Left renal cortex interstitium (tissue), 4 donors: Measurements from ENCODE around the gene CNTNAP2. TPM values are rescaled to one million over a fixed set of nuclear protein-coding genes. Genes with fewer than 3 reads are reported as not detected.
A peak's percentile ranks its signal among the peaks of the same experiment; 100 is the strongest.
"Not testable (repeated sequence)": the region's sequence is repeated elsewhere in the genome, so short reads cannot be mapped to it uniquely, and the experiment has no call there.

Experiments used
- DNase-seq, 4 donors: peaks; one replicate each; pipeline ENCODE4 v3.0.0-alpha.2; 2013; ENCODE audit warnings: low read depth in 4 of 4, low spot score in 2 of 4, missing footprints in 1 of 4
- polyA plus RNA-seq, 4 donors: library from polyadenylated mRNA; unstranded; fragments of 120-200 nt; gene quantifications; one replicate each; pipeline ENCODE4 v1.2.1, GENCODE V29; 2013; ENCODE audit not compliant: insufficient read length in 4 of 4

Gene CNTNAP2
- polyA plus RNA-seq, 4 donors, result 22.3 to 27.6 (median 27.1) TPM

DNA sequence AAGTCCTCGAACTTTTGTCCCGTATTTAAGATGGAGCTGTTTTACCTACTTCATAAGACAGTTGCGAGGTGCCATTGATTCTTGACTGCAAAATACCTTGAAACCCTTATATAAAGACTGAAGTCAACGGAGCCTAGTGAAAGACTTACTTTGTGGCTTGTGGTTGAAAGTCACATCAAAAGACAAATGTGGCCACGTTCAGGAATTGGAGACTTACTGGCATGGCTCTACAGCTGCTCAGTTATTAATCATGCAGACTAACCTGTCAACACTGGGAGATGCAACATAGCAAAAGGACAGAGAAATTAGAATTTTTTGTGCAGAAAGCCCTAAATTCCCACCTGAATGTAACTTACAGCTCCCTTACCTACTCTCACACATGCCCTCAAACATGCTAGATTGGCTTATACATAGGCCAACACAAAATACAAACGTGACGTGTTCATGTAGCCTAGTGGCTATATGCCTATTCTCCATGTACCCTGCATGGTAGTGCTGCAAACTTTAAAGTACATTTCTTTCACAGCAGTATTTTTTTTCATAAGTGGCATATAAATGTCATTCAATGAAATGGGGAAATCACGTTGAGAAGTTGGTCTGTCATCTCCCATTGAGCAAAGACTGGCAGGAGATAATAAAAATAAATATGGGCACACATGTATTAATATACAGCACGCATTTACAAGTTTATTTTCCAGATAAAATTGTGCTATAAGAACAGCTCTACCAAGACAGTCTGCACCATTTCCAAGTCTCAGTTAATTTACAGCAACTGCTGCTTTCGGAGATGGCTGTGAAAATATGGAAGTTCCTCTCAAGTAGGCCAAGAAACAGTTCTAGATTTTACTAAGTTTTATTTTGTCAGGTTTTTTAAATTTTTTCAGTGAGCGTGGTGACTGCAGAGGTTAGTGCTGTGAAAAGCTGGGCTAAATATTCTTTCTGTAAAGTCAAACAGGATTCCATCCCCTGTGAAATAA, 2303.5 kb downstream of the CNTNAP2 start:
- DNase-seq, result no peak

DNA sequence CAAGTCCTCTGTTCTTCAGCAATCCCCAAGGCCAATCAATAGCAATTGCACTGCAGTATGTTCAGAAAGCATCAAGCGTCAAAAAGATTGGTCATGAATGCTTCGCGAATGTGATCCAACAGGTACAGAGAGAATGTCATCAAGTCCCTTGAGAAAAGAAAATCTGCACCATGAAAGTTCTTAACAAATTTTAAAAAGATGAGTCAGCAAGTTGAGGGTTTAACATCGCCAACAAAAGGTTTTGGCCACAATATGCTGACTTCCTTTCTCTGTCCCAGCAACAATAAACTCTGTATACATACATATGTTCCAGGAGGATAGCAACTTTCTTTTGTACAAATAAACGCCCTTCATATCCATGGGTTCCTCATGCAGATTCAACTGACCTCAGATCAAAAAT, 2305.4 kb downstream of the CNTNAP2 start:
- no peak for DNase-seq

DNA sequence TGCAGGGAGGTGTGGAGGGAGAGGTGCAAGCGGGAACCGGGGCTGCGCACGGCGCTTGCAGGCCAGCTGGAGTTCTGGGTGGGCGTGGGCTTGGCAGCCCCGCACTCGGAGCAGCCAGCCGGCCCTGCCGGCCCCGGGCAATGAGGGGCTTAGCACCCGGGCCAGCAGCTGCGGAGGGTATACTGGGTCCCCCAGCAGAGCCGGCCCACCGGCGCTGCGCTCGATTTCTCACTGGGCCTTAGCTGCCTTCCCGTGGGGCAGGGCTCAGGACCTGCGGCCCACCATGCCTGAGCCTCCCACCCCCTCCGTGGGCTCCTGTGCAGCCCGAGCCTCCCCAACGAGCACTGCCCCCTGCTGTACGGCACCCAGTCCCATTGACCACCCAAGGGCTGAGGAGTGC, 2309.8 kb downstream of the CNTNAP2 start:
- DNase-seq, result not testable (repeated sequence)

DNA sequence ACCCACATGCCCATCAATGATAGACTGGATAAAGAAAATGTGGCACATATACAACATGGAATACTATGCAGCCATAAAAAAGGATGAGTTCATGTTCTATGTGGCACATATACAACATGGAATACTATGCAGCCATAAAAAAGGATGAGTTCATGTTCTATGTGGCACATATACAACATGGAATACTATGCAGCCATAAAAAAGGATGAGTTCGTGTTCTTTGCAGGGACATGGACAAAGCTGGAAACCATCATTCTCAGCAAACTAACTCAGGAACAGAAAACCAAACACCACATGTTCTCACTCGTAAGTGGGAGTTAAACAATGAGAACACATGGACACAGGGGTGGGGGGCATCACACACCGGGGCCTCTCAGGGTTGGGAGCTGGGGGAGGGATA, 2314.1 kb downstream of the CNTNAP2 start:
- DNase-seq, result not testable (repeated sequence)

DNA sequence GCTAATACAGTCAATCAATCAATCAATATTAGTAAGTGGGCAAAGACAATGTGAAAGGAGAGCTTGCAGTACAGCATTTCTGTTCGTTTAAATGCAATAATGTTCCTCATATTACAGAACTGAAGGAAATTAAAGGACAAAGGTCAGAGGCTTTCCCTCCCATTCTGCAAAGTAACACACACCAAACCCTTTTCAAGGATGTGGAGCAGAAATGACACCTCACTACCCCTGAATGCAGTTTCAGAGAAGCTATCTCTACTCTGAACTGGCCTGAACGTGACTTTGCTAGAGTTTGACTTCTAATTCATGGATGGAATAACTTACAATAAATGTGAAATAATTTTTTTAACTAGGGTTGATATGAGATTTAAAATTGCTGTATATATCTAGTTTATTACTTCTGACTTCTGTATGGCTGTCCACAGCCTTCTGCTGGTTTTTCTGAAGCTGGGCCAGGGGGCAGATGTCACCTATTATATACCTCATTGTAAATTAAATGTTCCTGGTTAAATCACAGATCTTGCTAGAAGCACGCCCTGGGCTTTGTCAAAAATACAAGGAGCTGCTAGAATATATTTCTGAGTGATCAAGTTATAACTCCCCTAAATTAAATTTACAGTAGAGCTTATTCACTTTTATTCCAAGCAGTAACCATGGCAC, 2317.1 kb downstream of the CNTNAP2 start:
- DNase-seq, result no peak

DNA sequence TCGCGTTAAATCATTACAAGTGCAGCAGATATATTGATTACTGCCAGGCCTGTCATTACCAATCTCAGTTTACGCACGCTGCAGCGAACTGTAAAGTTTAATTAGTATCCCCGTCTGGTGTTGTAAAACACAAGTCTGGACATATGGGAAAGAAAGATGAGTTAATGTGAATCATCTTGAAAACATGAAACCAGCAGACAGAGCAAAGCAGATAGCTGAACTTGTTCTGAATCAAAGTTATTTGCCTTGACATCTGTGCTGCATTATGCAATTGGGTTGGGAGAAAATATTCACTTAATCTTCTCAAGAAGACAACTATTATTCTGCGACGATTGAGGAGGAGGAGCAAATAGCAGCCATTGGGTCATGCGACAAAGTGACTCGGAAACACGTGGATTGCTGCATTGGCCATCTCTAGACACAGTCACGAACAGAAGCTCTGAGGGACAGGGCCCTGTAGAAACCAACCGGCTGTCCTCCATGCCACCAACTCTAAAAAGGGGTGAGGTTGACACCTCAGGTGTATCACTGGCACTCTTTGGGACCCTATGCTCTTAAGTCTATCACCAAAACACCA, 2317.7 kb downstream of the CNTNAP2 start:
- DNase-seq, result no peak

DNA sequence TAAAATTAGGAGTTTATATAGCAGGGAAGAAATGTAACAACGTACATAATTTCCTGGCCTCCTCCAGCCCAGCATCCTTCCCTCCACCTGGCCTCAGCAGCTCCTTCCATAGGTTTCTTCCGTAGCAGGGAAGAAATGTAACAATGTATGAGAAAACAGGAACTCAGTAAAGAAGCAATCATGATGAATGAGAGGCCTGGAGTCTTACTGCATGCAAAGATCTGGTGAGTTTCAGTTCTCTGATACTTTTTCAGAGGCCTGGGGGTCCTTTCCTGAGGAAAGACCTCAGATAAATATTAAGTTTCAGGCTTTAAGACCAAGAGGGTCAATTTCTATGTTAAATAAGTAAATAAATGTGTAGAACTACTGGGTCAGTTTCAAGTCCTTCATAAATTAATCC, 2318.3 kb downstream of the CNTNAP2 start:
- no peak for DNase-seq

DNA sequence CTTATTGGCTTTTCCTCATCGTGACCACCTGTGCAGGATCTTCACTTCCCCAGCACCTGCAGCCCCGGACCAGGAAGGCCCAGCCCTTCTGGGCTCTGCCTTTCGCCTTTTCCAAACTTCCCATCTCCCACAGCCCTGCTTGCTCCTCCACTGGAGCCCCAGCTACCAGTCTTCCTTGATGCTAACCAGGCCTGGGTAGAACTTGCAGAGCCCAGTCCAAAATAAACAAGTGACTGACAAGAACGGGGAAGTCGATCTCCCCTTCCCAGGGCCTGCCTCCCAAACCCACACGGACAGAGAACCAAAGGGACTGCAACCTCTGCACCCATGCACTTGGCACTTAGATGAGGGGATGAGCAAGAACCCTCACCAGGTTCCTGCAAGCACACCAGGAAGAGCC, 2319.1 kb downstream of the CNTNAP2 start:
- DNase-seq, result no peak

DNA sequence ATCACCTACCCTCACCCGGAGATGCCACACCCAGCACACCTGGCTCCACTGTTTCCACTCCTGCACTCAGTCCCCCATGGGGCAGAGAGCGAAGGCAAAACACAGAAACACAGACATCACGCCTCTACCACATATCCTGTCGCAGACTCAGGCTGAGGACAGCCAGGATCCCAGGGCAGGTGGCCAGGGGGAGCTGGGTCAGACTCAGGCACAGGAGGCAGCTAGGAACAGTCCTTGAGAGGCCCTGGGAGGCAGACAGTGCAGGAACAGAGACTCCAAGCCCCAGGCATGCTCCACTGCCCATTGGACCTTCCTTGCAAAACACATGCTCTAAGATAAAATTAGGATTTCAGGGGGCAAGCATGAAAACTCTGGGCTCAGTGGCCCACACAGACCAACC, 2319.5 kb downstream of the CNTNAP2 start:
- no peak for DNase-seq

DNA sequence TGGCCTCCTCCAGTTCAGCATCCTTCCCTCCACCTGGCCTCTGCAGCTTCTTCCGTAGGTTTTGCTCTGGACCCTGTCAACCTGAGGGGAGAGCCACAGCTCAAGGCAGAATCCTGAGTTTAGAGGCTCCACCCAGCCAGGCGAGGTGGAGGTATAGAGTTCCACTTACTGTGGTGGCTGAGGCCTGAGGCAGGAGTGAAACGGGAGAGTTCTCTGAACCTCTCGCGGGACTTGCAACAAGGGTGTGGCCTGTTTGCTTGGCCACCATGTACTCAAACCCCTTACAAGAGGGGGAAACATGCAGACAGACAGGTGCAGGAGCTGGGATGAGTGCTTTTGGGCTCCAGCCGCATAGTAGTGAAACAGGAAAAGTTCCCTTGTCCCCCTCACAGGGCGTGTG, 2320.0 kb downstream of the CNTNAP2 start:
- DNase-seq, result no peak

DNA sequence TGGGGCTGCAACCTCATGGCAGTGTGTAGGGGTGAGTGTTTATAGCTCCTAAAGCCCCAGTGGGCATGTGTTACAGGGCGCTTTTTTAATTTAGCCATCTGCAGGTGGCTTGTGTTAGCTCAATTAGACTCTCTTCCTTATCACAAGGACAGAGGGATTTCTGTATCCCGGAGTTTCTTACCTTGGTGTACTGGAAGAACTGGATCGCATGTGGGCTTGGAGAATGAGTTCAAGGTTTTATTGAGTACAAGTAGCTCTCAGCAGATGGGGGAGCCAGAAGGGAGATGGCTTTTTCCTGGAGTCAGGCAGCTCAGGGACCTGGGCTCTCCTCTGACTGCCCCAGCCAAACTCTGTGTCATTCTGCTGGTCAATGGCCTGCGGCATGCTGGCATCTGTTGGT, 2320.4 kb downstream of the CNTNAP2 start:
- no peak for DNase-seq

DNA sequence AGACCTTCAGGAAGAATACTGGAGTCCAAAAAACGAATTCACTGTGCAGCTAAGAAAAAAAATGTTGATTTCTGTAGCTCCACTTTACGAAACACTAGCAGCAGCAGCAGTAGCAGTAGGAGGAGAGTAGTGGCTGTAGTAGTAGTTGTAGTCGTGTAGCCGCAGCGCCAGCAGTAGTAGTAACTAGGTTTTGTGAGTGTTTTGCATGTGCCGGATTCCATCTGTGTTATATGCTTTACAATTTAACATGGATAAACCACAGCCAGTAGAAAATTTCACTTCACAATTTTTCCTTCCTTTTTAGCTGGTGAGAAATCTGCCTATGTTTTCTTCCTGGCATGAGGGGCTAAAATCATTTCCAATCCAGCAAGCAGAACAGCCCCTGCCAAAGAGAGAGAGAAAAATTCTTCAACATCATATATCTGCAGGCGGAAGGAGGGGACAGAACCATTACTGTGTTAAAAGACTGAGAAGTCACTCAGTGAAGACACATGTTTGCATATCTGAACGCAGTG, 2325.6 kb downstream of the CNTNAP2 start:
- DNase-seq, result no peak

DNA sequence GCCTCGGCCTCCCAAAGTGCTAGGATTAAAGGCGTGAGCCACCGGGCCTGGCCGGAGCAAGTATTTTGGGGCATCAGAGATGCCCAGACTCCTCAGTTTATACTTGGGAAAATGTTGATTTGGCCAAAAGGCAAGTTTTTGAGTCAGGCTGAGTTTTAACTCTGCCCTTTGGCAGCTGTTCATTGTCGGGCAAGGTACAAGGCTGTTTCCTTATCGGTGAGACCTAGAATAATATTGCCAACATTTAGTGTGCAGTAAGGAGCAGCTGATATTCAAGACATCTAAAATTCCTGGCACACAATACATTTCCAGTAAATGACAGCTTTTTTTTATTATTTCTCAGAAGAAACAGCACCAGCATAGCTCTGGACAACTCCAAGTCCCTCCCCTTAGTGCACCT, 2326.3 kb downstream of the CNTNAP2 start:
- DNase-seq, result no peak

DNA sequence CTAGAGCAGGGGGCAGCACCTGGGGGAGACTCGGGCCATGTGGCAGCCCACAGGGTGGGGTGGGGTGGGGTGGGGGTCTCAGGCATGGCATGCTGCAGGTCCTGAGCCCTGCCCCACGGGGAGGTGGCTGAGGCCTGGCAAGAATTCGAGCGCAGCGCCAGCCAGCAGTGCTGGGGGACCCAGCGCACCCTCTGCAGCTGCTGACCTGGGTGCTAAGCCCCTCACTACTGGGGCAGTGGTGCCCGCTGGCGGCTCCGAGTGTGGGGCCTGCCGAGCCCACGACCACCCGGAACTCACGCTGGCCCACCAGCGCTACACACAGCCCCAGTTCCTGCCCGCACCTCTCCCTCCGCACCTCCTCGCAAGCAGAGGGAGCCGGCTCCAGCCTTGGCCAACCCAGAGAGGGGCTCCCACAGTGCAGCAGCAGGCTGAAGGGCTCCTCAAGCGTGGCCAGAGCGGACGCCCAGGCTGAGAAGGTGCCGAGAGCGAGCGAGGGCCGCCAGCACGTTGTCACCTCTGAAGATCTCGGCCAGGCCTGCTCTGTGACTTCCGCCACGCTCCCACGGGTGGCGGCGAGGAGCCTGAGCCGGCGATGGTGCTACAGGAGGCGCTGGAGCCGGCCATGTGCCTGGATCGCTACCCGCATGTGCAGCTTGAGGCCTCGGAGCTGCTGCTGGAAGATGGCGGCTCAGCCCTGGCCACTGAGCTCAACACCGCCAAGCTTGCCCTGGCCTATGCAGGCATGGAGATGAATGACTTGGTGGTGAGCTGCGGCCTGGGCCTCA, 2328.9 kb downstream of the CNTNAP2 start:
- DNase-seq, result no peak

DNA sequence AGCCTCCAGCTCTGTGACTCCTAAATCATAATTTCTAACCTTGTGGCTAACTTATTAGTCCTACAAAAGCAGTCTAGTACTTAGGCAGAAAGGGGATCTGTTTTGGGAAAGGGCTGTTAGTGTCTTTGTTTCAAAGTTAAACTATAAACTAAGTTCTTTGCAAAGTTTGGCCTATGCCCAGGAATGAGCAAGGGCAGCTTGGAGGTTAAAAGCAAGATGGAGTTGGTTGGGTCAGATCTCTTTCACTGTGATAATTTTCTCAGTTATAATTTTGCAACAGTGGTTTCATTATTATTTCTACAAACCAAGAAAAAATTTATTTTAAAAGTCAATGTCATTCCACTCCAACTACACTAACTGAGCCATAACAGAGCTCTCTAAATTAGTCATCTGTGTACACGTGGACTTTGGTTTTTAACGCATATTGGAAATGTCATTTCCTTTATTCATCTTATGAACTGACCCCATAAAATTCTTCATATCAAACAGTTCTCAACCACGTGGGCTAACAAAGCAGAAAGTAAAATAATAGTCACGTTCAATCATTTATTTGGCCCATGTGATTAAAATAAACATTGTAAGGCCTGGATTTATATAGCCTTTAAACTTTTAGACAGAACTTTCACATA, 2330.7 kb downstream of the CNTNAP2 start:
- DNase-seq, result peak in 2 of 4 donors; percentile 9 to 21

DNA sequence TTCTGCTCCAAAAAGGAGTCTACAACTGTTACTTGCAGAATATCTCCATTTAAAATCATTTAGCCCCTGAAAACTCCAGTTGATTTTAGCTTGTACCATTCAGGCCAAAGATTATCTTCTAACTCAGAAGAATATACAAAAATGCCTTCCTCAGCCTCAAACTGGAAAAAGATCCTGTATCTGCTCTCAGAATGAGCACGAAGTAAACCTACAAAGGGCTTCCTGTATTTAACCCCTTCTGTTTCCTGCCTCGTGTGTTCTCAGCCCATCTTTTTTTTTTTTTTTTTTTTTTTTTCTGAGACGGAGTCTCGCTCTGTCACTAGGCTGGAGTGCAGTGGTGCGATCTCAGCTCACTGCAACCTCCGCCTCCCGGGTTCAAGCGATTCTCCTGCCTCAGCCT, 2334.9 kb downstream of the CNTNAP2 start:
- not testable (repeated sequence) for DNase-seq

DNA sequence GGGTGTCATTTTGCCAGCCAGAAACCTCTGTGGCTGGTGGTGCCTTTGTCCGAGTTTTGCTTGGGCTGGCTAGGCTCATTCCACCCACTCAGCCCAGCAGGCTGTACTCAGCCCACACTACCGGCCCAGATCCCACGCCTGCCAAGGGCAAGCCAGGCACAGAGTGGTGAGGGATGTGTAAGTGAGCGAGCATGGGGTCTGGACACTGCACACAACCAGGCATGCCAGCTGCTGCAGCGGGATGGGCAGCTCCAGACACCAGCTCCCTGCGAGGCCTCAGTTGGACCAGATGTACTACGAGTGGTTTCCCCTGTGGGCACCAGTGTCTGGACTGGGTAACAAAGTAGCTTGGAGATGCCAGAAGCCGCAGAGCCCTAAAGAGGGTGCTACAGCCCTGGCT, 2339.8 kb downstream of the CNTNAP2 start:
- no peak for DNase-seq

DNA sequence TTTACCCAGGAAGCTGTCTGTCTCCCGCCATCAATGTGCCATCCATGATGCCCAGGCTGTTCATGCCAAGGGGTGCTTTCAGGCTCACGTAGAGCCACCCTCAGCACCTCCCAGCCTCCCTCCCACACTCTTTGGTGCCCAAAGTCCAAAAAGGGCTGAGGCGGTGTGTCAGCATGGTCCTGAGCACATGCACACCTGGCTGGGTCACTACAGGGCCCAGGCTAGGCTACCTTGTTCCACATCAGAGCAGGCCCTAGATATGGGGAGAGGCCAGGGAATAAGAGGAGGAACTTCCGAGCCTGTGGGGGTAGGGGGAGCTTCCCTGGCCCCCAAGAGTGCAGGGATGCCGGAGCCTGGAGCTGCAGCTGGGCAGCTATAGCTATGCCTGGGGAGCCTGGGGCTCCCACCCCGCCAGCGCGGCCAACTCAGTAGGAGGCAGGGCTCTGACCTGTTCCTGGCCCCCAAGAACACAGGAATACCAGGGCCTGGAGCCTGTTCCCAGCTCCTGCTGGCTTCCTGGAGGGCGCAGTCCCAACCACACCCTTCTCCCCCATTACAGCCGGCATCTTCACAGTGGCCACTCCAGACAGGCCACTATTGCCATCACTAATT, 2340.8 kb downstream of the CNTNAP2 start:
- DNase-seq, result no peak

DNA sequence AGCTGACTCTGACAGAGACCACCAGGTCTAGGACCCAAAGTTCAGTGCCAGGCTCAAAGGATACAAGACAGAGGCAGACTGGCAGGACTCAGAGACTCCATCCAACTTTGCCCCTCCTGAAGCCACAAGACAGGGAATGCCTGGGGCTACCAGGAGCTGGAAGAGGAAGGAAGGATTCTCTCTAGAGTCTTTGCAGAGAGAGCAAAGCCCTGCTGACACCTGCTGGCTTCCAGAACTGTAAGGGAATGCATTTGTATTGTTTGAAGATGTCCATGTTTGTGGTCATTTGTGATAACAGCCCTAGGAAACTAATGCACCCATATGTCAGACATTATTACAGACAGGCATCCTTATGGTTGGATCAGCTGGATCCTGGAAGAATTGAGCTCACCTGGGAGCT, 2341.7 kb downstream of the CNTNAP2 start:
- no peak for DNase-seq
